GM19099 (cell line): ENCODE data around the gene HIVEP3.

Source experiments
- POLR2A ChIP-seq: IDR thresholded peaks from 3 replicates; pipeline ENCODE4 v1.6.1; 2011; ENCODE audit warnings: low read depth; ENCODE audit not compliant: insufficient read length; ENCODE audit errors: extremely low read depth

Gene HIVEP3

DNA sequence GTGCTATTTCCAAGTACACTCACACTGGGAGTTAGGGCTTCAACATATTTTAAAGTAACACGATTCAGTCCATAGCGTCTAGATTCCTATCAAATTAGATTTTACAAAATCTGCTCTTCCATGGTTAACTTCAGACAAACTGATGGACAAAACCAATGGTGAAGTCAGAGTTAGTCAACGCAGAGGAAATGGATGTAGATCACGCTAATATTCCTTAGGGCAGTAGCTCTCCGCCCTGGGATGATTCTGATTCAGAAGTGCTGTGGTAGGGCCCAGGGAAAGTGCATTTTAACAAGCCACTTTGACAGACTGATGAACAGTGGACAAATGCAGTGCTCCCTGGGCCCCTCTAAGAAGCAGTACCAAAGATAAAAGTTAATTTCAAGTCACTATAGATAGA, 83.2 kb downstream of the HIVEP3 start:
- TF ChIP-seq POLR2A, result no peak

DNA sequence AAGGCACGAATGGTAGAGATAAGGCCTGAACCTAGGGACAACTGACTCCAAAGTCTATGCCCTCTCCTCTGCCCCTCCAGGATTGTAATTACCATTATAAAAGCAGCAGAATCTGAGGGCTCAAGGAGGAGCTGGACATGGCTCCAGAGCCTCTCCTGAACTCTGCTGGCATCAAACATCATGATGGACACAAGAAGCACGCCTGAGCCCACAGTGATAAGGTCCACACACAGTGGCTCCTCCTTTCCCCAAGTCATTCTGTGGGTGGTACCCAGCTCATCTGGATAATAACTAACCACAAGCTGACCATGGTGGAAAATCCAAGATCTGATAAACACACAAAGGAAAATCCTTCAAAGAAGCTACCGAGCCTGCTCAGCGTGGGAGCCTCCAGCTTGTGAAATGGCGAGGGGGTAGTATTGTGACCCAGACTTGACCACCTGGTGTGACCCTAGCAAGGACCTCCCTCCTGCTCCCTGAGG, 85.2 kb downstream of the HIVEP3 start:
- no peak for TF ChIP-seq POLR2A

DNA sequence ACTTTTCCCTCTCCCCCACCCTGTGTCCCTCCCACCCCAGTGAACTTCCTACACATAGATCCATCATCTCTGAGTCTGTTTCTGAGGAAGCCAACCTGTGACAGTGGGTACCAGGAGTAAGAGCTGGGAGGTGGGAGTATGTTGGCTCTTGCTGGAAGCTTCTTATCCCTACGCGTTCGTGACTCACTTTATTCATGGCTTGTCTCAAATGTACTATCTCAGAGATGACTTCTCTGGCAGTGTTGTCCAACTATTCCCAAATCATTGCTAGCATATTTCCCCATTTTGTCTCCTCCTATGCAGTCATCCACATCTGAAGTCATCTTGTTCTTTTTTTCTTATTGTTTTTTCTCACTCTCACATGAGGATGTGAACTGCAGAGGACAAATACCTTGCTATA, 88.0 kb downstream of the HIVEP3 start:
- no peak for TF ChIP-seq POLR2A

DNA sequence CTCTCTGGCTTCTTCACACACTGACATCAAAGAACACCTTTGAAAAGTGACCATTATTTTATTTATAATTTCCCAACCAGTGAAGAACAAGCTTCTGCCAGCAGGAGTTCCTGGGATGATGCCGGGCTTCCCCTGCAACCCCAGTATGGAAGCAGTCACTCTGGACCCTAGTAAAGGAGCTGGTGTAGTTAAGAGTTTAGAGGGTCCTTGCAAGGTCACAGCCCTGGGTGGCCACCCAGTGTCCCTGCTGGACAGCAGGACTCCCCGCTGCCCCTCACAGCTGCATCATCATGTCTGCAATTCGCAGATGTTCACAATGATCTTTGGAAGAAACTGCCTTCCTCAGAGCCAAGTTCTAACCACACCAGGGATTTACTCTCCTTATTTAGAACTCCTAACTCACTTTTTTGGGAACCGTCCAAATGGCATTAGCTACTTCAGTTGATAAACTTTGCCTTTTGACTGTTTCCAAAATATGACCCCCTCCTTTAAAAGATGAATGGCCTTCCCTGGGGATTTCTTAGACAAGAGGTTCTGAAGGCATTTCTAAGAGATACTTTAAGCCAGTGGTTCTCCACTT, 90.6 kb downstream of the HIVEP3 start:
- no peak for TF ChIP-seq POLR2A

GRCh38 chr1:41823471-41823870, 95.3 kb downstream of the HIVEP3 start:
- TF ChIP-seq POLR2A, result no peak

- TF ChIP-seq POLR2A, result no peak
Observed at GRCh38 chr1:41822866-41823265, 95.9 kb downstream of the HIVEP3 start.

DNA sequence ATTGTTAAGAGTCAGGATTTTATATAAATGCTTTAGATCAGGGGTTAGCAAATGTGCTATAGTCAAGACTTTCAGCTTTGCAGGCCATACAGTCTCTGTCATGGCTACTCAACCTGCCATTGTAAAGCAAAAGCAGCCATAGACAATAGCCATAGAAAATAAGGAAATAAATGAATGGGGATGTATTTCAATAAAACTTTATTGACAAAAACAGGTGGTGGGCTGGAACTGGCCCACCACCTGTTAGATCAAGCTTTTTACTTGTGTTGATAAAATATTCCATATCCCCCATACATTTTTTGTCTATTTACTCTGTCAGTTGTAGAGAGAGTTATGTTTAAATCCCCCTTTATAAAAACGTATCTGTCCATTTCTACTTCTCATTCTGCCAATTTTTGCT, 98.9 kb downstream of the HIVEP3 start:
- TF ChIP-seq POLR2A, result no peak

- TF ChIP-seq POLR2A, result no peak
Observed at GRCh38 chr1:41819069-41819468, 99.7 kb downstream of the HIVEP3 start.

DNA sequence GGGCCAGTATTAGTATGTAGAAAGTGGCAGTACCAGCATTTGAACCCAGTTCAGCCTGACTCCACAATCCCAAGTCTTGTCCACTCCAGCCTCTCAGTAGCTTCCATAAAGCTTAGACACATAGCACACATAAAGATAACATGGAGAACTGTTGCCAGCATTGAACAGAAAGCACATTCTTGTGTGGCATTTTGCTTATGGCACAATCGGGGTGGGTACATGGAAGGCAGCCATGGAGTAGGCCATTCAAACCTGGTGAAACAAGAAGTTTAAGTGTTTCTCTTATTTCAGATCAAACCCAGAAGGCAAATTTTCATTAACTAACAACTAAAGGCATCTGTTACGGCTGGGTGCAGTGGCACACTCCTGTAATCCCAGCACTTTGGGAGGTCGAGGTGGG, 102.7 kb downstream of the HIVEP3 start:
- no peak for TF ChIP-seq POLR2A

DNA sequence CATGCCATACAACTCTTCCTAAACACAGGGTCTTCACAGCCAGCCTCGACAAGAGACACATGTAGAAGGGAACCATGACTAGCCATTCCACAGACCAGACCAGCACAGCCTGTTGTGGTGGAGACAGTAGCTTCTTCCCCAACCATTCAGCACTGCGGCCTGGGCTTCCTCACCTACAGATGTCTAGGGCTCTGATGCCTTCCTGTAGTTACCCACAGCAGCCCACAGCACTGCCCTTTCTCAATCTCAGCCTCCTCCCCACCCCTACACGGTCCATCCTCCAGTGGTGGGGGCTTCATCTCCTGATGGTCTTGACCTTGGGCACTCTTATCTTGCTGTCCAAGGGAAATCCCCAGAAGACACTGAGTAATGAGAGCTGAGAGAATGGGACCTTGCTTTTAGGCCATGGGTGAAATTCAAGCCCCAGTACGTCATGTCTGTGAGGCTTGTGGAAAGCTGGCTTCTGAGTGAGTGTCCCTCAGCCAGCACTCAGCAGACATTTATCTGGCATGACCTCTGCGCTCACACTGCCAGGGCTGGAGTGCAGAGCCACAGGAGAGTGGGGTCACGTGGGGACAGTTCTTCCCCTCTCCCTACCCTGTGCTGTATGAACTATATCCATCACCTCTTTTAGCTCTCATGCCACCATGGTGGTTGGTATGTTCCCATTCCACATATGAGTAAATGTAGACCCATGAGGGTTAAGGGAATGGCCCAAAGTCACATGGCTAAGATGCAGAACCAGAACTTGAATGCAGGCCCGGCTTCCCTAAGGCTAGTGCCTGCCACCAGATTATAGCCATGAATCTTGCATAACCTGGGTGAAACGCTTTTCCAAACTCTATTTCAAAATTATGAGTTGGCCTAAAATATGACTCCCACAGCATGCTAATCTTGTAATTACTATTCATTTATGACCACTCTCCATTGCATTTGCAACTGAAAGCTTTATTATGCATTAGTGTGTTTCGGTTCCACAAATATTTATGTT, 104.7 kb downstream of the HIVEP3 start:
- TF ChIP-seq POLR2A, result no peak

GRCh38 chr1:41813226-41813625, 105.5 kb downstream of the HIVEP3 start:
- no peak for TF ChIP-seq POLR2A

GRCh38 chr1:41812453-41812852, 106.3 kb downstream of the HIVEP3 start:
- no peak for TF ChIP-seq POLR2A

- TF ChIP-seq POLR2A, result no peak
Observed at GRCh38 chr1:41812051-41812450, 106.7 kb downstream of the HIVEP3 start.

GRCh38 chr1:41811051-41811795, 107.5 kb downstream of the HIVEP3 start:
- TF ChIP-seq POLR2A, result no peak

- no peak for TF ChIP-seq POLR2A
Observed at GRCh38 chr1:41810446-41810845, 108.3 kb downstream of the HIVEP3 start.

DNA sequence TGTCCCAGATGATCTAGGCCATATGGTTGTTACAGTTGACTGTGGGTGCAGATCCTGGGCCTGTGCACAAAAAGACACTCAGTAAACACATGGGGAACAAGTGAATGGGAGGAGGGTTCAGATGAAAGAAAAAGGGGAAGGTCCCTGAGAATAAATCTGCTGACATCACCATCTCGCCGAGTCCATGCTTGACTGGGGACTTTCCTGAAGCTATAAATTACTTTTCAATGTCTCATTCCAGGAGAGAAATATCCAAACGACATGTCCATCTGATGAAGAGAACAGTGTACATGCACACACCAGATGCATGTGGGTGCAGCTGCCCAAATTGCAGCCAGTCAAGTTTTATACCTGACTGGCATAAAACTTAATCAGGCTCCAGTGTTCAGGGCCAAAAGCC, 109.0 kb downstream of the HIVEP3 start:
- TF ChIP-seq POLR2A, result no peak

DNA sequence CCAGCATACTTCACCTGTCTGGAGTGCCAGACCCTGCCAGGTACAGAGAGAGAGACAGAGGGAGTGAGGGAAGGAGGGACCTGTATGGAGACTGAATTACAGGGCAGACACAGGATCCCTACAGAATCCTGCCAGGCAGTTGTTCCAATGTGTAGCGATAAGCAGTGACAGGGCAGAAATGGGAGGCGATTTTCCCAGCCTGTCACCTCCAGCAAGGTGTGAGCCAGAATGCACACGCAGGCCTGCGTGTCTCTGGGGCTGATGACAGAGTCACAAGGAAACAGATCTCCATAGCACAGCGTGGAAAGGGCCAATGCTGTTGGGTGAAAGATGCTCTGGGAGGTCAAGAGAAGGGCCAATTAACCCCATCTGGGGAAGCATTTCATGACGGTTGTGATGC, 111.3 kb downstream of the HIVEP3 start:
- TF ChIP-seq POLR2A, result no peak
